ENCODE data around the gene RDX. TPM values are rescaled to one million over a fixed set of nuclear protein-coding genes. Genes with fewer than 3 reads are reported as not detected.
"Not testable (repeated sequence)": the region's sequence is repeated elsewhere in the genome, so short reads cannot be mapped to it uniquely, and the experiment has no call there.

RDX gene
- 56.3 TPM for total RNA-seq

- peak; percentile 46 for DNase-seq
Observed at GRCh38 chr11:110296226-110297075, at the start of gene RDX. Gene RDX, minus strand, starts transcription at chr11:110296614. Its CDS starts 16,922 bp downstream, at chr11:110279692.

GRCh38 chr11:110345743-110346142, 49.3 kb upstream of the RDX start:
- DNase-seq, result no peak

- DNase-seq, result no peak
Observed at GRCh38 chr11:110340436-110340835, 44.0 kb upstream of the RDX start.

- no peak for DNase-seq
Observed at GRCh38 chr11:110339456-110340250, 43.2 kb upstream of the RDX start.

GRCh38 chr11:110338684-110339083, 42.3 kb upstream of the RDX start:
- DNase-seq, result no peak

DNA sequence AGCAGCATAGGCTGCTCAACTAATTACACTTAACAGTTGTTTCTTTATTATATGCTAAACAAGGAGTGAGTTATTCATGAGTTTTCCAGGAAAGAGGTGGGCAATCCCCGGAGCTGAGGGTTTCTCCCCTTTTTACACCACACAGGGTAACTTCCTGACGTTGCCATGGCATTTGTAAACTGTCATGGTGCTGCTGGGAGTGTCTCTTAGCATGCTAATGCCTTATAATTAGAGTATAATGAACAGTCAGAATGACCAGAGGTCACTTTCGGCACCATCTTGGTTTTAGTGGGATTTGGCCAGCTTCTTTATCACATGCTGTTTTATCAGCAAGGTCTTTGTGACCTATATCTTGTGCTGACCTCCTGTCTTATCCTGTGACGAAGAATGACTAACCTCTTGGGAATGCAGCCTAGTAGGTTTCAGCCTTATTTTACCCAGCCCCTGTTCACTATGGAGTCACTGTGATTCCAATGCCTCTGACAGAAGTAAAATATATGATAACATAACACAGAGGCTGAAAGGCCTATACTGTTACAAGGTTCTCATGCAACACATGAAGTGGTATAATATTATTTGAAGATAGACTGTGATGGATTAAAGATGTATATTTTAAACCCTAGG, 41.3 kb upstream of the RDX start:
- no peak for DNase-seq

DNA sequence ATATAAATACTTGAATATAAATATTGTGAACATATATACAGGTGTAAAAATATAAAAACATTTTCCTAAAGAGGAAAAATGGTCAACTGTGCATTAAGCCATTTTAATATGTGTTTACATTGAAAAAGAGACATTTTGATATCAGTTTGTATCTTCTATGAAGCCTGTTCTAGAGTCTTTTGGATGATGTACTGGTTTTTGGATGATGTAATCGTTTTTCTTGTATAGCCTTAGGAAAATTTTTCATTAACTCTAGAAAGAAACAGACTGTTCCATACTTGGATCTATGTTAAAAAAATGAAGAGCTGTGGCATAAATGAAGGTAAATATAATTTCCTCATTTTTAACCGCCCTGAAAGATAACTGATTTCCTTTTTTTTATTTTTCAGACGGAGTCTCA, 39.6 kb upstream of the RDX start:
- no peak for DNase-seq

DNA sequence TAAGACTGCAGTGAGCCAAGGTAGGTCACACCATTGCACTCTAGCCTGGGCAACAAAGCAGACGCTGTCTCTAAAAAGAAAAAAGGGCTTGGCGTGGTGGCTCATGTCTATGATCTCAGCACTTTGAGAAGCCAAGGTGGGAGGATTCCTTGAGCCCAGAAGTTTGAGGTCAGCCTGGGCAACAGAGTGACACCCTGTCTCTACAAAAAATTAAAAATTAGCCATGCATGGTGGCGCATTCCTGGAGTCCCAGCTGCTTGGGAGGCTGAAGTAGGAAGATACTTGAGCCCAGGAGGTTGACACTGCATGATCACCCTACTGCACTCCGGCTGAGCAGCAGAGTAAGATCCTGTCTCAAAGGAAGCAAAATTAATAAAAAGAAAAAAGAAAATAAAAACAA, 38.9 kb upstream of the RDX start:
- DNase-seq, result no peak

DNA sequence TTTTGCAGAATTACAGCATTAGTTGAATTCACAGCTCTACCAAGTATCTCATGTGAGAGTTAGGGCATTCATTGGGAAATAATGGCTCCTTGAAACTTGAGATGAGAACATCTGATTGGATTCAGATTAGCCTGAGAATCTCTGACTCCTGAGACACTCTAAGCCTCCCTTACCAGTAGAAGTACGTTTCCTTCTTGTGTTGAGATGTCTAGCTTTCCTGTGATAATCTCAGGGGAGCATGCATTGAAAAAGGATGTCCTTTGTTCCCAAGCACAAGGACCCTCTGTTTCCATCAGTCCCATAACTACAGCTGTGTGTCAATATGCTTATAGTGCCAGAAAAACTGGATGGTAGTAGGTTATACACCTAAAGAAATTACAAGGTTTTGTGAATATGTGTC, 35.2 kb upstream of the RDX start:
- no peak for DNase-seq

DNA sequence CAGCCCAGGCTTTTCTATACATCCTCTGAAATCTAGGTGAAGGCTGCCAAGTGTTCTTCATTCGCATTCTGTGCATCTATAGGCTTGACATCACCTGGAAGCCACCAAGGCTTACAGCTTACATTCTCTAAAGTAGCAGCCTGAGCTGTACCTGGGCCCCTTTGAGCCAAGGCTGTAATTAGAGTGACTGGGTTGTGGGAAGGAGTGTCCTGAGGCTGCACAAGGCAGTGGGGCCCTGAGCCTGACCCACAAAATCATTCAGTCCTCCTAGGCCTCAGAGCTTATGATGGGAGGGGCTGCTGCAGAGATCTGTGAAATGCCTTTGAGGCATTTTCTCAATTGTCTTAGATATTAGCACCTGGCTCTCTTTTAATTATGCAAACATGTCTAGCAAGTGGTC, 33.0 kb upstream of the RDX start:
- no peak for DNase-seq

DNA sequence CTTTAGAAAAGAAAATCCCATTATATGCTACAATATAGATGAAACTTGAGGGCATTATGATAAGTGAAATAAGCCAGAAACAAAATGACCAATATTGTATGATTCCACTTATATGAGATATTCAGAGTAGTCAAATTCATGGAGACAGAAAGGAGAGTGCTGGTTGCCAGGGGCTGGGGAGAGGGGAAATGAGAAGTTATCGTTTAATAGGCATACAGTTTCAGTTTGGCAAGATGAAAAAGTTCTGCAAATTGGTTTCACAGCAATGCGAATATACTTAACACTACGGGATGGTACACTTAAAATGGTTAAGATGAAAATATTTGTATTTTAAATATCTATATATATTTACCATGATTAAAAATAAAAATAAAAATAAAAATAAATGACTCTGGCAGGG, 31.1 kb upstream of the RDX start:
- DNase-seq, result no peak

DNA sequence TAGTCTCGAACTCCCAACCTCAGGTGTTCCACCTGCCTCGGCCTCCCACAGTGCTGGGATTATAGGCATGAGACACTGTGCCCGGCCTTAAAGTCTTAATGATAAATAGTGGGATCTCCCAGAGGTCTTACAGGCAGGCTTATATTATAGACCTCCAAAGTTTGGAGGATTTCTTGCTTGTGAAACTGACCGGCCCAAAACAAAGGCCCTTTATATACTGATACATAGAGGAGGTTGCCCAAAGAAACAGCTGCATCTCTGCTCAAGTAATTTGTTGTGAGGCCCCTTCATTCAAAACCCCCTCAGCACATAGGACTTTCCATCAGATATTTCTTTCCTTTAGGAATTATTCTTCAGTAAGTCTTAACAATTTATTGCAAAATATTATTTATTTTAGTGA, 27.4 kb upstream of the RDX start:
- no peak for DNase-seq

GRCh38 chr11:110319501-110319900, 23.1 kb upstream of the RDX start:
- no peak for DNase-seq

DNA sequence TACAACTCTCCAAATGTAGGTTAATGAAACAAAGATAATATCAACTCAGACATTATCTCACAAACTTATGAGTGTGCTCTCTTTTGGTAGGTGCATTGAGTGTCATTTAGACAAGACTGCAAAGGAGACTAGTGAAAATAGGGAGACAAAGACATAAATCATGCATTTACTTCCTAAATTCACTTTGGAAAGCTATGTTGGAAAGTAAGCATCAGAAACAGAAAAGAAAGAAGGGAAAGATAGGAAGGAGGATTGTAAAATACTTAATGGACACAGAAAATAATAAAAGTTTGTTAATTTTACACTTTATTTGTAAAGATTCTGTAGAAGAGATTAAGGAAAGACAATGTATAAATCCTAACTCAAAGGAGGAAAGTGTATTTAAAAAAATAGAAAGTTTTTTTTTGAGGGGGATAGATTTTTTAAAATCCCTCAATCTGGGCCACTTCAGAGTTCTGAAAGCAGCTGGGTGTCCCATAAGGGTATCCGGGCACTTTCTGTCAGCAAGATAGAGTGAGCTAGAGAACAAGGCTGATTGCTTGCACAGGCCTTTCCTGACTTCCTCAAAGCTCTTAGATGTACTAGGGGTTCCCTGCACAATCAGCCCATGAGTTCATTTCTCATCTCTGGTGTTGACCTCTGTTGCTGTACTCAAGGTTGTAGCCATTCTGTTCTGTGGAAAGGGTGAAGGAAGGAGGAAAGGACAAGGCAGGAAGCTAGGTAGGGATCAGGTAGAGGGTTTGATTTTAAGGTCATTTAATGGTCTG, 22.4 kb upstream of the RDX start:
- no peak for DNase-seq

- DNase-seq, result peak; percentile 33
Observed at GRCh38 chr11:110317516-110317932, 21.1 kb upstream of the RDX start.

GRCh38 chr11:110314366-110315095, 18.1 kb upstream of the RDX start:
- no peak for DNase-seq

- no peak for DNase-seq
Observed at GRCh38 chr11:110312670-110313069, 16.3 kb upstream of the RDX start.

DNA sequence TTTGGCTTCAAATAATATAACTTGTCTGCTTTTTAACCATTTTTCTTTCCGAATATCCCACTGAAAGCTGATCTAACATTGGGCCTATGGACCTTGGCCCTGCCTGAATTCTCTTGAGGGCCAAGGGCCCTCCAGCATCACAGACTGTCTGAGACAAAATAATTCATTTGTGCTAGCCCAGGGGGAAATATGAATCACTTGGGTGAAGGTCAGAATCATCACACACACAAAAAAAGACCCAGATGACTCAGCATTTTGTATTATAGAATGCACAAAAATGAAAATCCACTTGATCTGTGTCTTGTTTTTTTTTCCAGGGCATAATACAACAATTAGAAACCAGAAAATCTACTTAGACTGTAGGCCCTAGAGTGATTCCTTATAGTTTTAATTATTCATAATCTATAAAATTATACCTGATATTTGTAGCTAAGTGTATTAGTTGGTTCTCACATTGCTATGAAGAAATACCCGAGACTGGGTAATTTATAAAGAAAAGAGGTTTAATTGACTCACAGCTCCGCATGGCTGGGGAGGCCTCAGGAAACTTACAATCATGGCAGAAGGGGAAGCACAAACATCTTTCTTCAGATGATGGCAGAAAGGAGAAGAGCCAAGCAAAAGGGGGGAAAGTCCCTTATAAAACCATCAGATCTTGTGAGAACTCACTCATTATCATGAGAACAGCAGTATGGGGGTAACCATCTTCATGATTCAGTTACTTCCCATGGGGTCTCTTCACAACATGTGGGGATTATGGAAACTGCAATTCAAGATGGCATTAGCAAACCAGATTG, 15.6 kb upstream of the RDX start:
- no peak for DNase-seq

DNA sequence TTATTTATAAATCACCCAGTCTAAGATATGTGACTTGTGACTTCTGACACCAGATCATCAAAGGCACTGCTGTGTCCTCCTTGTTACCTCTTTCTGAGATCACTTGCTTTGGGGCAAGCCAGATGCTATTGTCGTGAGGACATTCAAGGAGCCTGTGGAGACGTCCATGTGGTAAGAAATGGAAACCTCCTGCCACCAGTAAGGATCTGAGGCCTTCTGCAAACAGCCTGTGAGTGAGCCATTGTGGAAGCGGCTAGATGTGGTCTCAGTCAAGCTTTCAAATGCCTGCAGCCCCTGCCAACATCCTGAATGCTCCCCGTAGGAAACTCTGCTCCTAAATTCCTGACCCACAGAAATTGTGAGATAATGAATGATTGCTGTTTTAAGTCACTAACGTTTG, 11.7 kb upstream of the RDX start:
- no peak for DNase-seq

GRCh38 chr11:110306019-110306388, 9.6 kb upstream of the RDX start:
- DNase-seq, result not testable (repeated sequence)

All from skin of body (tissue), 2 donors.